GM12874 (cell line): ENCODE measurements around the gene AKR1D1.

Experiments used
- CTCF ChIP-seq: IDR thresholded peaks from 2 replicates; pipeline ENCODE4 v1.5.1; 2011; ENCODE audit warnings: low read depth, mild to moderate bottlenecking, control low read depth, low read length, moderate library complexity; ENCODE audit not compliant: insufficient read depth

AKR1D1 gene

GRCh38 chr7:138091032-138091431 lies 14.8 kb downstream of the AKR1D1 start:
- TF ChIP-seq CTCF = no peak

GRCh38 chr7:138092486-138093028 lies 16.3 kb downstream of the AKR1D1 start:
- TF ChIP-seq CTCF = no peak

GRCh38 chr7:138095972-138096935 lies 20.0 kb downstream of the AKR1D1 start:
- no peak for TF ChIP-seq CTCF

- TF ChIP-seq CTCF = peak; percentile 42; the same call in 1 of the 2 replicates
Observed at GRCh38 chr7:138097064-138097741, 20.9 kb downstream of the AKR1D1 start.

GRCh38 chr7:138099813-138100212 lies 23.6 kb downstream of the AKR1D1 start:
- TF ChIP-seq CTCF = no peak

GRCh38 chr7:138105221-138105620 lies 29.0 kb downstream of the AKR1D1 start:
- TF ChIP-seq CTCF = no peak

GRCh38 chr7:138115047-138115446 lies 38.8 kb downstream of the AKR1D1 start:
- TF ChIP-seq CTCF = no peak
